Urinary bladder (tissue), 4 donors: ENCODE data around the gene RPP14. TPM values are rescaled to one million over a fixed set of nuclear protein-coding genes. Genes with fewer than 3 reads are reported as not detected.

ENCODE experiments used
- DNase-seq: peaks from one replicate; pipeline ENCODE4 v3.0.0-alpha.2; 2015; ENCODE audit errors: extremely low spot score
- H3K27ac ChIP-seq: one replicate; pipeline ENCODE4 v1.5.1; 2013; ENCODE audit warnings: low read depth, mild to moderate bottlenecking, moderate library complexity
- H3K36me3 ChIP-seq: one replicate; pipeline ENCODE4 v1.6.1; 2013; ENCODE audit warnings: mild to moderate bottlenecking, moderate library complexity; ENCODE audit not compliant: insufficient read depth
- H3K4me1 ChIP-seq: one replicate; pipeline ENCODE4 v1.6.1; 2013; ENCODE audit warnings: mild to moderate bottlenecking, moderate library complexity; ENCODE audit not compliant: insufficient read depth
- H3K4me3 ChIP-seq: one replicate; pipeline ENCODE4 v1.5.1; 2013; ENCODE audit warnings: low read depth, low read length
- WGBS: extraction: QIAGEN DNeasy Blood & Tissue Kit; methylation state at CpG from one replicate; pipeline ENCODE4 v1.1.7; 2013; 5-methylcytosine and 5-hydroxymethylcytosine counted together
- polyA plus RNA-seq: library from polyadenylated mRNA; stranded (reverse); fragments of 200-250 nt; gene quantifications from one replicate; pipeline ENCODE4 v1.2.3, GENCODE V29; 2013
- total RNA-seq: library from RNA; depleted of rRNA; stranded (reverse); fragments of >200 nt; gene quantifications from one replicate; pipeline ENCODE4 v1.2.3, GENCODE V29; 2014
- donor health status: healthy with polysubstance abuse.
- donor health status: healthy.

Gene RPP14
- total and polyA plus RNA-seq, 2 donors, result 9.4 to 19.2 TPM

- 99% methylated on average over 2 of the region's 2 CpGs for WGBS
- no peaks in the 10 kb centered on the region for H3K4me1 ChIP-seq
Measured at GRCh38 chr3:58346368-58346767, 40.3 kb downstream of the RPP14 start.

GRCh38 chr3:58347984-58348383 lies 41.9 kb downstream of the RPP14 start:
- H3K27ac ChIP-seq, result no peak overlapping the region
- DNase-seq, result no peak
- no peak overlapping the region for H3K4me3 ChIP-seq
- peaks cover 1% of the 10 kb centered on the region for H3K4me1 ChIP-seq
- WGBS, result 96% methylated on average over 7 of the region's 7 CpGs
- H3K36me3 ChIP-seq, result no peaks in the 10 kb centered on the region

More at GRCh38 chr3:58346368-58346767, 40.3 kb downstream of the RPP14 start:
- no peak for DNase-seq
- Histone ChIP-seq H3K27ac (no peak overlapping the region), H3K36me3 (no peaks in the 10 kb centered on the region), H3K4me3 (no peak overlapping the region)

- Histone ChIP-seq H3K4me1 (peaks cover 1% of the 10 kb centered on the region), H3K4me3 (no peak overlapping the region), H3K27ac (no peak overlapping the region), H3K36me3 (no peaks in the 10 kb centered on the region)
- DNase-seq, result no peak
- WGBS, result 86% methylated on average over 7 of the region's 7 CpGs
Measured at GRCh38 chr3:58349792-58350626, 44.0 kb downstream of the RPP14 start.

GRCh38 chr3:58350627-58351013 lies 44.6 kb downstream of the RPP14 start:
- H3K4me1 ChIP-seq, result peaks cover 1% of the 10 kb centered on the region
- no peak overlapping the region for H3K27ac ChIP-seq
- no peak overlapping the region for H3K4me3 ChIP-seq
- no peak for DNase-seq
- 95% methylated on average over 2 of the region's 2 CpGs for WGBS
- H3K36me3 ChIP-seq, result no peaks in the 10 kb centered on the region

- DNase-seq, result no peak
- Histone ChIP-seq H3K27ac (no peak overlapping the region), H3K4me3 (no peak overlapping the region), H3K4me1 (peaks cover 1% of the 10 kb centered on the region), H3K36me3 (no peaks in the 10 kb centered on the region)
- 78% methylated on average over 3 of the region's 3 CpGs for WGBS
Measured at GRCh38 chr3:58351920-58352319, 45.9 kb downstream of the RPP14 start.

- no peak for DNase-seq
- peaks cover 1% of the 10 kb centered on the region for H3K4me1 ChIP-seq
- no peak overlapping the region for H3K27ac ChIP-seq
- no peak overlapping the region for H3K4me3 ChIP-seq
- H3K36me3 ChIP-seq, result no peaks in the 10 kb centered on the region
- WGBS, result 86% methylated on average over 6 of the region's 6 CpGs
Measured at GRCh38 chr3:58352626-58353025, 46.6 kb downstream of the RPP14 start.

GRCh38 chr3:58353722-58354553 lies 47.9 kb downstream of the RPP14 start:
- Histone ChIP-seq H3K27ac (no peak overlapping the region), H3K4me3 (no peak overlapping the region), H3K36me3 (no peaks in the 10 kb centered on the region), H3K4me1 (peaks cover 1% of the 10 kb centered on the region)
- WGBS, result 86% methylated on average over 8 of the region's 8 CpGs
- DNase-seq, result no peak

GRCh38 chr3:58355179-58355578 lies 49.1 kb downstream of the RPP14 start:
- no peak overlapping the region for H3K27ac ChIP-seq
- 86% methylated on average over 8 of the region's 8 CpGs for WGBS
- peaks cover 1% of the 10 kb centered on the region for H3K4me1 ChIP-seq
- H3K36me3 ChIP-seq, result no peaks in the 10 kb centered on the region
- H3K4me3 ChIP-seq, result no peak overlapping the region
- DNase-seq, result no peak

- Histone ChIP-seq H3K27ac (no peak overlapping the region), H3K4me1 (peaks cover 1% of the 10 kb centered on the region), H3K4me3 (no peak overlapping the region), H3K36me3 (no peaks in the 10 kb centered on the region)
- no peak for DNase-seq
- 30% methylated on average over 4 of the region's 4 CpGs for WGBS
Measured at GRCh38 chr3:58356054-58356453, 50.0 kb downstream of the RPP14 start.

GRCh38 chr3:58357402-58357801 lies 51.4 kb downstream of the RPP14 start:
- no peak for DNase-seq
- 88% methylated on average over 3 of the region's 3 CpGs for WGBS
- Histone ChIP-seq H3K4me3 (no peak overlapping the region), H3K27ac (no peak overlapping the region), H3K36me3 (no peaks in the 10 kb centered on the region), H3K4me1 (peaks cover 1% of the 10 kb centered on the region)

GRCh38 chr3:58358092-58358491 lies 52.0 kb downstream of the RPP14 start:
- Histone ChIP-seq H3K36me3 (no peaks in the 10 kb centered on the region), H3K4me1 (no peaks in the 10 kb centered on the region), H3K27ac (no peak overlapping the region), H3K4me3 (no peak overlapping the region)
- DNase-seq, result no peak
- WGBS, result 94% methylated on average over 3 of the region's 3 CpGs

- no peak overlapping the region for H3K27ac ChIP-seq
- no peaks in the 10 kb centered on the region for H3K4me1 ChIP-seq
- H3K36me3 ChIP-seq, result no peaks in the 10 kb centered on the region
- WGBS, result 26% methylated on average over 4 of the region's 4 CpGs
- DNase-seq, result no peak
- H3K4me3 ChIP-seq, result no peak overlapping the region
Measured at GRCh38 chr3:58358808-58359207, 52.8 kb downstream of the RPP14 start.

- Histone ChIP-seq H3K27ac (no peak overlapping the region), H3K36me3 (no peaks in the 10 kb centered on the region), H3K4me3 (no peak overlapping the region), H3K4me1 (no peaks in the 10 kb centered on the region)
- no peak for DNase-seq
- WGBS, result 92% methylated on average over 4 of the region's 4 CpGs
Measured at GRCh38 chr3:58359621-58360020, 53.6 kb downstream of the RPP14 start.

GRCh38 chr3:58361866-58362265 lies 55.8 kb downstream of the RPP14 start:
- DNase-seq, result no peak
- Histone ChIP-seq H3K27ac (no peak overlapping the region), H3K4me1 (no peaks in the 10 kb centered on the region), H3K4me3 (no peak overlapping the region), H3K36me3 (no peaks in the 10 kb centered on the region)
